WTC11 (cell line): Measurements from ENCODE around the gene RASGRF2. TPM values are rescaled to one million over a fixed set of nuclear protein-coding genes. Genes with fewer than 3 reads are reported as not detected.

Experiments
- ATAC-seq: fragments of 200-7000 bp; cut with Tn5 transposase; 2 replicates; pipeline ENCODE4 v1.10.0; 2021; ENCODE audit warnings: mild to moderate bottlenecking, moderate library complexity
- CTCF ChIA-PET: fragments of 300-600 bp; sonication (Branson Sonifier 250); formaldehyde crosslinking; loops from one replicate; lab custom pipeline; 2021; ENCODE audit warnings: antibody characterized with exemption; lab: Charles Lee
- POLR2A ChIA-PET: fragments of 350-600 bp; sonication (Branson Sonifier 250); formaldehyde crosslinking; loops from one replicate; lab custom pipeline; 2021; ENCODE audit warnings: antibody characterized with exemption; lab: Charles Lee
- DNase-seq: peaks from one replicate; pipeline ENCODE4 v3.0.0; 2021; ENCODE audit warnings: low spot score
- H3K27ac Mint-ChIP-seq: 2 replicates; pipeline ENCODE4 v1.8.0; 2021; ENCODE audit warnings: mixed read lengths
- H3K27me3 Mint-ChIP-seq: 2 replicates; pipeline ENCODE4 v1.8.0; 2021; ENCODE audit warnings: low read depth, mild to moderate bottlenecking, moderate library complexity, mixed read lengths
- H3K36me3 Mint-ChIP-seq: 2 replicates; pipeline ENCODE4 v1.8.0; 2021; ENCODE audit warnings: mixed read lengths
- H3K4me1 Mint-ChIP-seq: 2 replicates; pipeline ENCODE4 v1.8.0; 2022; ENCODE audit warnings: mixed read lengths
- H3K4me3 Mint-ChIP-seq: 2 replicates; pipeline ENCODE4 v1.8.0; 2021; ENCODE audit warnings: mild to moderate bottlenecking, moderate library complexity, mixed read lengths
- H3K9me3 Mint-ChIP-seq: 2 replicates; pipeline ENCODE4 v1.8.0; 2021; ENCODE audit warnings: mixed read lengths
- CREB1 ChIP-seq: sonication (generic); formaldehyde crosslinking; IDR thresholded peaks from 2 replicates; pipeline ENCODE4 v1.8.0; 2023; ENCODE audit warnings: mild to moderate bottlenecking, missing genetic modification reagents
- E2F5 ChIP-seq: sonication (generic); formaldehyde crosslinking; IDR thresholded peaks from 2 replicates; pipeline ENCODE4 v1.8.1; 2022; ENCODE audit warnings: mild to moderate bottlenecking, moderate library complexity, missing genetic modification reagents
- EMX1 ChIP-seq: fragments of 250-450 bp; sonication (Bioruptor Pico); IDR thresholded peaks from 2 replicates; pipeline ENCODE4 v1.8.0; 2021; ENCODE audit warnings: mild to moderate bottlenecking
- ERG ChIP-seq: fragments of 250-450 bp; sonication (Bioruptor Pico); IDR thresholded peaks from 2 replicates; pipeline ENCODE4 v1.8.0; 2021; ENCODE audit warnings: mild to moderate bottlenecking
- FOXJ3 ChIP-seq: sonication (generic); formaldehyde crosslinking; IDR thresholded peaks from 2 replicates; pipeline ENCODE4 v1.9.0; 2021; ENCODE audit warnings: missing genetic modification reagents, mild to moderate bottlenecking, borderline replicate concordance
- GABPB1 ChIP-seq: sonication (generic); formaldehyde crosslinking; IDR thresholded peaks from 2 replicates; pipeline ENCODE4 v1.8.1; 2023; ENCODE audit warnings: mild to moderate bottlenecking, missing genetic modification reagents
- NR3C1 ChIP-seq: sonication (generic); formaldehyde crosslinking; conservative IDR thresholded peaks from 2 replicates; pipeline ENCODE4 v1.8.1; 2023; ENCODE audit warnings: low read depth, mild to moderate bottlenecking, missing genetic modification reagents
- PRDM15 ChIP-seq: sonication (generic); formaldehyde crosslinking; IDR thresholded peaks from 2 replicates; pipeline ENCODE4 v1.8.0; 2022; ENCODE audit warnings: missing genetic modification reagents
- PRRX2 ChIP-seq: fragments of 250-450 bp; sonication (Bioruptor Pico); IDR thresholded peaks from 2 replicates; pipeline ENCODE4 v1.8.0; 2021; ENCODE audit warnings: mild to moderate bottlenecking
- RELA ChIP-seq: sonication (generic); formaldehyde crosslinking; IDR thresholded peaks from 2 replicates; pipeline ENCODE4 v1.8.1; 2022; ENCODE audit warnings: missing genetic modification reagents, mild to moderate bottlenecking, borderline replicate concordance
- TEAD1 ChIP-seq: sonication (generic); formaldehyde crosslinking; IDR thresholded peaks from 2 replicates; pipeline ENCODE4 v1.8.0; 2022; ENCODE audit warnings: mild to moderate bottlenecking, missing genetic modification reagents
- USF1 ChIP-seq: sonication (generic); formaldehyde crosslinking; IDR thresholded peaks from 2 replicates; pipeline ENCODE4 v1.8.0; 2022; ENCODE audit warnings: mild to moderate bottlenecking, missing genetic modification reagents
- ZBTB21 ChIP-seq: sonication (generic); formaldehyde crosslinking; IDR thresholded peaks from 2 replicates; pipeline ENCODE4 v1.8.1; 2023; ENCODE audit warnings: mild to moderate bottlenecking, missing genetic modification reagents, borderline replicate concordance
- ZNF512 ChIP-seq: sonication (generic); formaldehyde crosslinking; IDR thresholded peaks from 2 replicates; pipeline ENCODE4 v1.8.1; 2022; ENCODE audit warnings: missing genetic modification reagents, borderline replicate concordance
- total RNA-seq: library from RNA; stranded (reverse); gene quantifications from 3 replicates; pipeline ENCODE4 v1.2.3, GENCODE V29; 2021
- TF ChIP-seq, protein P1 (sequence below): fragments of 200-600 bp; IDR thresholded peaks from 2 replicates; pipeline ENCODE4 v1.8.0; 2022; ENCODE audit warnings: antibody characterized with exemption
- TF ChIP-seq, protein P2 (sequence below): sonication (generic); formaldehyde crosslinking; IDR thresholded peaks from 2 replicates; pipeline ENCODE4 v1.8.0; 2023; ENCODE audit warnings: missing genetic modification reagents, mild to moderate bottlenecking, borderline replicate concordance
- TF ChIP-seq, protein P3 (sequence below): fragments of 250-450 bp; sonication (Bioruptor Pico); IDR thresholded peaks from 2 replicates; pipeline ENCODE4 v1.9.0; 2021; ENCODE audit warnings: mild to moderate bottlenecking, borderline replicate concordance

The RASGRF2 gene
- total RNA-seq, 1 experiment from 2014 or later, result 17.6 TPM

- TF ChIP-seq NR3C1 (CRISPR knock-in tag) (no peak), E2F5 (CRISPR knock-in tag) (no peak), ERG (CRISPR knock-in tag) (no peak), ZNF512 (CRISPR knock-in tag) (no peak), GABPB1 (CRISPR knock-in tag) (no peak), CREB1 (CRISPR knock-in tag) (no peak), PRRX2 (CRISPR knock-in tag) (no peak), EMX1 (CRISPR knock-in tag) (no peak), TEAD1 (CRISPR knock-in tag) (no peak), ZBTB21 (CRISPR knock-in tag) (no peak)
- TF ChIP-seq, protein P1, sequence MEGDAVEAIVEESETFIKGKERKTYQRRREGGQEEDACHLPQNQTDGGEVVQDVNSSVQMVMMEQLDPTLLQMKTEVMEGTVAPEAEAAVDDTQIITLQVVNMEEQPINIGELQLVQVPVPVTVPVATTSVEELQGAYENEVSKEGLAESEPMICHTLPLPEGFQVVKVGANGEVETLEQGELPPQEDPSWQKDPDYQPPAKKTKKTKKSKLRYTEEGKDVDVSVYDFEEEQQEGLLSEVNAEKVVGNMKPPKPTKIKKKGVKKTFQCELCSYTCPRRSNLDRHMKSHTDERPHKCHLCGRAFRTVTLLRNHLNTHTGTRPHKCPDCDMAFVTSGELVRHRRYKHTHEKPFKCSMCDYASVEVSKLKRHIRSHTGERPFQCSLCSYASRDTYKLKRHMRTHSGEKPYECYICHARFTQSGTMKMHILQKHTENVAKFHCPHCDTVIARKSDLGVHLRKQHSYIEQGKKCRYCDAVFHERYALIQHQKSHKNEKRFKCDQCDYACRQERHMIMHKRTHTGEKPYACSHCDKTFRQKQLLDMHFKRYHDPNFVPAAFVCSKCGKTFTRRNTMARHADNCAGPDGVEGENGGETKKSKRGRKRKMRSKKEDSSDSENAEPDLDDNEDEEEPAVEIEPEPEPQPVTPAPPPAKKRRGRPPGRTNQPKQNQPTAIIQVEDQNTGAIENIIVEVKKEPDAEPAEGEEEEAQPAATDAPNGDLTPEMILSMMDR, result no peak
- TF ChIP-seq, all 79 proteins: peak for 0
Observed at GRCh38 chr5:81132381-81132780, 172.2 kb downstream of the RASGRF2 start (continued).

DNA sequence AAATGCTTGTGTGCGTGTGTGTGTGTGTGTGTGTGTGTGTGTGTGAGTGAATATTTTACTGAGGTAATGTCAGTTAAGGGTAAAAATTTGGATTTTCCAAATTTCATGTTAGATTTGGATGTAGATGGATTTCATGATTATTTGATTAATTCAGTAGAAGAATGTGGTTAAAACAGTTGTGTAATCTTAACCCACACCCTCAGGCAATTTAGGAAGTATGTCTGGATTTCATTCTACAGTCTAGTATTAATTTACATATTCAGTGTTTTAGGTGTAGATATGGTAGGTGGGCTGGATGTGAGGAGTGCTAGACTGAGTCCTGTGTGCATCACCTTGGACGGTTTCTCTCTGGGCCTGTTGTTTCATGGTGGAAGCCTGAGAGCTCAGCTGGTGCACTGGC lies 173.9 kb downstream of the RASGRF2 start:
- Mint-ChIP-seq H3K27me3 (no peaks in the 10 kb centered on the region), H3K4me1 (peaks cover 22% of the 10 kb centered on the region), H3K36me3 (no peaks in the 10 kb centered on the region), H3K4me3 (no peak overlapping the region), H3K9me3 (peaks cover 7% of the 10 kb centered on the region), H3K27ac (no peak overlapping the region)
- CTCF ChIA-PET, result no interaction called here
- no peak for DNase-seq
- TF ChIP-seq PRDM15, result no peak
- no peak for TF ChIP-seq NR3C1 (CRISPR knock-in tag)
- TF ChIP-seq RELA (CRISPR knock-in tag), result no peak
- no peak for TF ChIP-seq USF1 (CRISPR knock-in tag)
- TF ChIP-seq, protein P2, sequence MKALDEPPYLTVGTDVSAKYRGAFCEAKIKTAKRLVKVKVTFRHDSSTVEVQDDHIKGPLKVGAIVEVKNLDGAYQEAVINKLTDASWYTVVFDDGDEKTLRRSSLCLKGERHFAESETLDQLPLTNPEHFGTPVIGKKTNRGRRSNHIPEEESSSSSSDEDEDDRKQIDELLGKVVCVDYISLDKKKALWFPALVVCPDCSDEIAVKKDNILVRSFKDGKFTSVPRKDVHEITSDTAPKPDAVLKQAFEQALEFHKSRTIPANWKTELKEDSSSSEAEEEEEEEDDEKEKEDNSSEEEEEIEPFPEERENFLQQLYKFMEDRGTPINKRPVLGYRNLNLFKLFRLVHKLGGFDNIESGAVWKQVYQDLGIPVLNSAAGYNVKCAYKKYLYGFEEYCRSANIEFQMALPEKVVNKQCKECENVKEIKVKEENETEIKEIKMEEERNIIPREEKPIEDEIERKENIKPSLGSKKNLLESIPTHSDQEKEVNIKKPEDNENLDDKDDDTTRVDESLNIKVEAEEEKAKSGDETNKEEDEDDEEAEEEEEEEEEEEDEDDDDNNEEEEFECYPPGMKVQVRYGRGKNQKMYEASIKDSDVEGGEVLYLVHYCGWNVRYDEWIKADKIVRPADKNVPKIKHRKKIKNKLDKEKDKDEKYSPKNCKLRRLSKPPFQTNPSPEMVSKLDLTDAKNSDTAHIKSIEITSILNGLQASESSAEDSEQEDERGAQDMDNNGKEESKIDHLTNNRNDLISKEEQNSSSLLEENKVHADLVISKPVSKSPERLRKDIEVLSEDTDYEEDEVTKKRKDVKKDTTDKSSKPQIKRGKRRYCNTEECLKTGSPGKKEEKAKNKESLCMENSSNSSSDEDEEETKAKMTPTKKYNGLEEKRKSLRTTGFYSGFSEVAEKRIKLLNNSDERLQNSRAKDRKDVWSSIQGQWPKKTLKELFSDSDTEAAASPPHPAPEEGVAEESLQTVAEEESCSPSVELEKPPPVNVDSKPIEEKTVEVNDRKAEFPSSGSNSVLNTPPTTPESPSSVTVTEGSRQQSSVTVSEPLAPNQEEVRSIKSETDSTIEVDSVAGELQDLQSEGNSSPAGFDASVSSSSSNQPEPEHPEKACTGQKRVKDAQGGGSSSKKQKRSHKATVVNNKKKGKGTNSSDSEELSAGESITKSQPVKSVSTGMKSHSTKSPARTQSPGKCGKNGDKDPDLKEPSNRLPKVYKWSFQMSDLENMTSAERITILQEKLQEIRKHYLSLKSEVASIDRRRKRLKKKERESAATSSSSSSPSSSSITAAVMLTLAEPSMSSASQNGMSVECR (CRISPR knock-in tag), result no peak
- TF ChIP-seq, protein P3, sequence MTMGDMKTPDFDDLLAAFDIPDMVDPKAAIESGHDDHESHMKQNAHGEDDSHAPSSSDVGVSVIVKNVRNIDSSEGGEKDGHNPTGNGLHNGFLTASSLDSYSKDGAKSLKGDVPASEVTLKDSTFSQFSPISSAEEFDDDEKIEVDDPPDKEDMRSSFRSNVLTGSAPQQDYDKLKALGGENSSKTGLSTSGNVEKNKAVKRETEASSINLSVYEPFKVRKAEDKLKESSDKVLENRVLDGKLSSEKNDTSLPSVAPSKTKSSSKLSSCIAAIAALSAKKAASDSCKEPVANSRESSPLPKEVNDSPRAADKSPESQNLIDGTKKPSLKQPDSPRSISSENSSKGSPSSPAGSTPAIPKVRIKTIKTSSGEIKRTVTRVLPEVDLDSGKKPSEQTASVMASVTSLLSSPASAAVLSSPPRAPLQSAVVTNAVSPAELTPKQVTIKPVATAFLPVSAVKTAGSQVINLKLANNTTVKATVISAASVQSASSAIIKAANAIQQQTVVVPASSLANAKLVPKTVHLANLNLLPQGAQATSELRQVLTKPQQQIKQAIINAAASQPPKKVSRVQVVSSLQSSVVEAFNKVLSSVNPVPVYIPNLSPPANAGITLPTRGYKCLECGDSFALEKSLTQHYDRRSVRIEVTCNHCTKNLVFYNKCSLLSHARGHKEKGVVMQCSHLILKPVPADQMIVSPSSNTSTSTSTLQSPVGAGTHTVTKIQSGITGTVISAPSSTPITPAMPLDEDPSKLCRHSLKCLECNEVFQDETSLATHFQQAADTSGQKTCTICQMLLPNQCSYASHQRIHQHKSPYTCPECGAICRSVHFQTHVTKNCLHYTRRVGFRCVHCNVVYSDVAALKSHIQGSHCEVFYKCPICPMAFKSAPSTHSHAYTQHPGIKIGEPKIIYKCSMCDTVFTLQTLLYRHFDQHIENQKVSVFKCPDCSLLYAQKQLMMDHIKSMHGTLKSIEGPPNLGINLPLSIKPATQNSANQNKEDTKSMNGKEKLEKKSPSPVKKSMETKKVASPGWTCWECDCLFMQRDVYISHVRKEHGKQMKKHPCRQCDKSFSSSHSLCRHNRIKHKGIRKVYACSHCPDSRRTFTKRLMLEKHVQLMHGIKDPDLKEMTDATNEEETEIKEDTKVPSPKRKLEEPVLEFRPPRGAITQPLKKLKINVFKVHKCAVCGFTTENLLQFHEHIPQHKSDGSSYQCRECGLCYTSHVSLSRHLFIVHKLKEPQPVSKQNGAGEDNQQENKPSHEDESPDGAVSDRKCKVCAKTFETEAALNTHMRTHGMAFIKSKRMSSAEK, result no peak
- no peak for TF ChIP-seq PRRX2 (CRISPR knock-in tag)
- TF ChIP-seq FOXJ3 (CRISPR knock-in tag), result no peak
- POLR2A ChIA-PET, result no interaction called here
- ATAC-seq, result no peak
